Neural progenitor cell (in vitro differentiated cells): ENCODE results near the gene CD63.

ENCODE experiments used
- CTCF ChIP-seq: fragments of 200-600 bp; sonication (generic); IDR thresholded peaks from 2 replicates; pipeline ENCODE4 v1.5.1; 2017; ENCODE audit warnings: antibody characterized with exemption, mild to moderate bottlenecking
- EZH2 ChIP-seq: fragments of 200-600 bp; sonication (generic); IDR thresholded peaks from 2 replicates; pipeline ENCODE4 v1.6.1; 2017; ENCODE audit warnings: antibody characterized with exemption, mild to moderate bottlenecking, moderate library complexity
- EZH2phosphoT487 ChIP-seq: fragments of 200-600 bp; sonication (generic); IDR thresholded peaks from 2 replicates; pipeline ENCODE4 v1.6.1; 2017; ENCODE audit warnings: antibody characterized with exemption

DNA sequence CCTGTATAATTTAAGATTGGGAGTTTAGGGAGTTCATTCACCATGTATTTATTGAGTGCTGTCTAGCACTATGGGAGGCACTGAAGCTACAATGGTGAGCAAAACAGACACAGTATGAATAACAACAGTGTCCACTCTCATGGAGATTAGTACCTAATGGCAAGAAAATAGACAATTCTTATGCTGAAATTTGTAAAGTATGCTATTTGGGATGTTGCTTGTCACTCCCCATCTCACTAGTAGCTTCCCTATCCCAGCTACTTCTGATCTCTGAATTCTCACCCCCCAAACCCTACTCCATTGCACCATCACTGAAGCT is 18.1 kb upstream of the CD63 start:
- TF ChIP-seq CTCF (no peak), EZH2phosphoT487 (no peak), EZH2 (no peak)
